HG02938 (cell line): Measurements from ENCODE around the gene NGF.

Source experiments
- ATAC-seq: cut with Tn5 transposase; IDR thresholded peaks from one replicate; pipeline ENCODE4 v1.9.1; 2021; ENCODE audit warnings: mild to moderate bottlenecking, moderate library complexity; ENCODE audit not compliant: unreplicated experiment

The NGF gene

DNA sequence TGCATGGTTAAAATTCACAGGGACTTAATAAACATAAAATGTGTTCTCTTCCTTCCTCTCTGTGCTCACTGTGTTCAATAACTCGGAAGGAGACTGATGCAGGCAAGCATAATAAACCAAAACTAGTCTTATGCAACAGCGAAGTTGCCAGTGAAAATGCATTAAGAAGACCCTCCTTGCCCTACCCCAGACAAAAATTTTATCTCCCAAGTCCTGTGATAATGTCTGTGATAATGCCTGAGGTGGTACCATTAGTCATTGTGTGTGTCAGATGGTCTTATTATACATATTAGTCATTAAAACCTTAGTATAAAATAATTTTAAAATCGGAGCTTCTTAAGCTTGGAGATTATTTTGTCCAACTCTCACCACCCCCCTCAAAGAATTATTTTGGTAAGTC, 97.8 kb downstream of the NGF start:
- ATAC-seq = no peak

DNA sequence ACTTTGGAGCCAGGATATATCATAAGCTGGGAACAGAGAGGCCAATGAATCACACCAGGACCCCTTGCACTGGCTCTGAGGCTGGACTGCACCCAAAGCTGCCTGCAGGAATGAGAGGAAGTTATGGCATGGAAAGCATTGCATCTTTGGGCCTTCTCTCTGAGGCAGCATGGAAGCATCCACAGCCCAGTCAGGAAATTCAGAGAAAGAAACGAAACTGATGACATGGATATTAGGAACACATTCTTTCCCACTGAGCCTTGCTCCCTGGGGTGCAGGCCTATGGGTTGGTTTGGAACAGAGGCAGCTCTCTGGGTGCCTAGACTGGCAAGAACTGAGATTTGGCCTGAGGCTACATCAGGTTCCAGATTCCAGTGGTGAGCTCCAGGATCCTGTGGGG, 98.6 kb downstream of the NGF start:
- no peak for ATAC-seq

DNA sequence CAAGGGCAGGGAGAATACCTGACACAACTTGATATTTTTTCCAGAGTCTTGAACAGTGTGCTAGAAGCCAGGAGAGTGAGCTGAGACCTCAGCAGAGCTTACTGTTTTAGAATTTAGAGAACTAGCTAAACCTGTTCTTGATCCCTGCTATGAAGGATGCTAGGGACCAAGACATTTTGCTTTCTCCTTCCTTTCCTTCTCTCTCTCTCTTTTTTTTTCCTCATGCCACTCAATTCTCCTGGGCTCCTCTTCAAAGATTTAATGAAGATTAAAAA, 99.0 kb downstream of the NGF start:
- no peak for ATAC-seq

DNA sequence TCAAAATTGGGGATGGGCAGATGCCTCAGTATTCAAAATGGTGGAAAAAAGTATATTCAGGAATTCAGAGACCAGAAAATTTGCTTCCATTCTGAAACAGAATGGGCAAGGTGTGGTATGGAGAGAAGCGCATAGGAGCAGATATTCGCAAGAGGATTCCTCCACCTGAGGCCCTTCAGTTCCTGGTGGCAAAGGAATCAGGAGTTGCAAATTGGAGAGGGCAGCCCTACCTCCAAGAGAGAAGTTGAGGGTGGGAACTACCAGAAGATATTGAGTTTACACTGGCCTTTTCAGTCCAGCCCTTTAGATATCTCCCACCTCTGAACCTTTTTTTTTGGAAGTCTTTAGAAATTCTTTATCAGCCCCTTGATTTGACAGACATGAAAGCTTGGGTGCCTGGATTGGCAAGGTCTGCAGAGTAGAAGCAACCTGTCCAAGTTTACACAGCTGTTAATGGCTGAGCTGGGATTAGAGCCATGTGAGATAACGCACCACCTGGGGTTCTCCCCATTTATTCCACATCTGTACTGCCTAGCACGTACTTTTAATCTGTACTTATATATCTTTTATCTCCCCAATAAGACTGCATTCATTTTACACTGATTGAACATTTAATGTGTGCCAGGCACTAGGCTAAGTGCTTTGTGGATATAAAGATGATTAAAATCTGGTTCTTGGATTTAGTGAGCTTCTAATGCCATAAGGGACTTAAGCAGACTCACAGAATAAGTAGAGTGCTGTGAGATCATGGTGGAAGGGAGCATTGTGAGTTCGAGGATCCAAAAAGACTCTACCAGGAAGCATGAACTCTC, 99.5 kb downstream of the NGF start:
- no peak for ATAC-seq

DNA sequence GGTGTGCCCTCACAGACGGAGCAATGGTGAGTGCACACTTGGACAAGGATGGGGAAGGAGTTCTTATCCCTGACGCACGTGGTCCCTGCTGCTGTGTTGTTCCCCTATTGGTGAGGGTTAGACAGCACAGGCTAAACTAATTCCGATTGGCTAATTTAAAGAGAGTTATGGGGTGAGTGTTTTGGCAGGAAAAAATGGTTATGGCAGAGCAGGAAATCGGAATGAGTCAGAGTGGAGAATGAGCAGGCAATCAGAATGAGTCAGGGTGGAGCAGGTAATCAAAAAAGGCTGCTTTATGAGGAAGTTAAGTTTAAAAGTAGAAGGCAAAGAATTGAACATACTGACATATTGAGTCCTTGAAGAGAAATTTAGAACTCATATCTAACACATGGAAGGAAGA, 100.5 kb downstream of the NGF start:
- ATAC-seq = no peak

DNA sequence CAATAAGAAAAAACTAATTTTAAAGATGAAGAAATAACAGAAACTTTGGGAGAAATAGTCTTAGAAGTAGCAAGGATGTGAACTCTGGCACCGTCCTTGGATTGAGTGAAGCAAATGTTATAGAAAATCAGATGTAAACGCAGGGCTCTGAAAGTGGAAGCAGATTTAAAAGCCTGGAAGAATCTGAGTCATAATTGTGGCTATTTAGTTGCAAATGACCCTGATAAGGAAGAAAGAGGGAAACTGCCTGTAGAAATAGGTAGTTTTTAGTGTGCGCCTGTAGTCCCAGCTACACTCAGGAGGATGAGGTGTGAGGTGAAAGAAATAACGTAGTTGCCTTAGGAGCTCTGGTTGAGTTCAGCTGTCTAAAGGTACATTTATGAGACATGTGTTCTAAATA, 101.0 kb downstream of the NGF start:
- ATAC-seq = no peak
